Measurements from ENCODE around the gene HGFAC.

Gene HGFAC

GRCh38 chr4:3441501-3442459, at the start of gene HGFAC:
TSS of gene HGFAC (plus strand) at chr4:3441968. CDS start at chr4:3442002, 34 bp downstream.
- TF ChIP-seq, protein P1, sequence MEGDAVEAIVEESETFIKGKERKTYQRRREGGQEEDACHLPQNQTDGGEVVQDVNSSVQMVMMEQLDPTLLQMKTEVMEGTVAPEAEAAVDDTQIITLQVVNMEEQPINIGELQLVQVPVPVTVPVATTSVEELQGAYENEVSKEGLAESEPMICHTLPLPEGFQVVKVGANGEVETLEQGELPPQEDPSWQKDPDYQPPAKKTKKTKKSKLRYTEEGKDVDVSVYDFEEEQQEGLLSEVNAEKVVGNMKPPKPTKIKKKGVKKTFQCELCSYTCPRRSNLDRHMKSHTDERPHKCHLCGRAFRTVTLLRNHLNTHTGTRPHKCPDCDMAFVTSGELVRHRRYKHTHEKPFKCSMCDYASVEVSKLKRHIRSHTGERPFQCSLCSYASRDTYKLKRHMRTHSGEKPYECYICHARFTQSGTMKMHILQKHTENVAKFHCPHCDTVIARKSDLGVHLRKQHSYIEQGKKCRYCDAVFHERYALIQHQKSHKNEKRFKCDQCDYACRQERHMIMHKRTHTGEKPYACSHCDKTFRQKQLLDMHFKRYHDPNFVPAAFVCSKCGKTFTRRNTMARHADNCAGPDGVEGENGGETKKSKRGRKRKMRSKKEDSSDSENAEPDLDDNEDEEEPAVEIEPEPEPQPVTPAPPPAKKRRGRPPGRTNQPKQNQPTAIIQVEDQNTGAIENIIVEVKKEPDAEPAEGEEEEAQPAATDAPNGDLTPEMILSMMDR (IDR thresholded peaks at IDR 0.05; ENCODE audit: control insufficient read depth, insufficient read depth, low read depth, low read length, missing control alignments) = no peak
- no peak for DNase-seq (ENCODE audit: low read depth)
- no peak within 1 kb of the TSS for H3K4me3 ChIP-seq (ENCODE audit: control insufficient read depth, low read depth, low read length)

DNA sequence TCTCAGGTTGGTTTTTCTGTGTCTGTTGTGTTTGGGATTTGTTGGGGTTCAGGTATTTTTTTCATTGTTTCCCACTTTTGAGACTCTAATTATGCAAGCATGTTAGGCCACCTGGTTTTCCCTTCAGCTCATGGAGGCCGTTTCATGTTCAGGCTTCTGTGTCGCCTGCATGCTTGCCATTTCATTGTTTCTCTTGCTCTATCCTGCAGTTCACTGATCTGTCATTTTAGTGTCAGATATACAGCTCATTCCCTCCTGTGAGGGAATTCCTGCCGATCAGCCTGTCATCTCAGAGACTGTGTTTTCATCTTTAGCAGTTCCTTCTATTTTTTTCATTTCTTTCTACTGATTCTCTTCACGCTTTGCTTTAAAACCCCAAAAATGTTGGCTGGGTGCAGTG, 49.4 kb upstream of the HGFAC start:
- no peak for DNase-seq (ENCODE audit: low read depth)
- no peak overlapping the region for H3K4me3 ChIP-seq (ENCODE audit: control insufficient read depth, low read depth, low read length)
- TF ChIP-seq, protein P1 (IDR thresholded peaks at IDR 0.05; ENCODE audit: control insufficient read depth, insufficient read depth, low read depth, low read length, missing control alignments) = no peak

DNA sequence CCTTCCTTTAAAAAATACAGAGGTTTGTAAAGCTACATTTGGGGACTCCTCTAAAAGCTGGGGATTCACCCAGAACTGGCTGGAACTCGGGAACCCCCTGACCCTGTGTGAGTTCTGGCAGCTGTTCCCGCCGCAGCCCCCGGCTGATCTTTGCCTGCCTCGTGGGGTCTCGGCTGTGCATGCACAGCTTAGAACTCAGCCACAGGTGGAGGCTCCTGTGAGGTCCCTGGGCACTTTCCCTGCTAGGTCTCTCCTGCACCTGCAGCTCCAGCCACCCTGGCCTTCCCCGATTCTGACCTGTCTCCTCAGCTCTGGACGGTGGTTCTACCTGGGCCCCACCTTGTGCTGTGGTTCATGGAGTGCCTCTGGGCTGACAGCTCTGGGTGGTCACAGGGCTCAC, 48.6 kb upstream of the HGFAC start:
- TF ChIP-seq, protein P1 (IDR thresholded peaks at IDR 0.05; ENCODE audit: control insufficient read depth, insufficient read depth, low read depth, low read length, missing control alignments) = no peak
- no peak for DNase-seq (ENCODE audit: low read depth)
- no peak overlapping the region for H3K4me3 ChIP-seq (ENCODE audit: control insufficient read depth, low read depth, low read length)

- DNase-seq (ENCODE audit: low read depth) = no peak
- TF ChIP-seq, protein P1 (IDR thresholded peaks at IDR 0.05; ENCODE audit: control insufficient read depth, insufficient read depth, low read depth, low read length, missing control alignments) = no peak
- H3K4me3 ChIP-seq (ENCODE audit: control insufficient read depth, low read depth, low read length) = no peak overlapping the region
These were observed 45.2 kb upstream of the HGFAC start for GRCh38 chr4:3396600-3396999.

DNA sequence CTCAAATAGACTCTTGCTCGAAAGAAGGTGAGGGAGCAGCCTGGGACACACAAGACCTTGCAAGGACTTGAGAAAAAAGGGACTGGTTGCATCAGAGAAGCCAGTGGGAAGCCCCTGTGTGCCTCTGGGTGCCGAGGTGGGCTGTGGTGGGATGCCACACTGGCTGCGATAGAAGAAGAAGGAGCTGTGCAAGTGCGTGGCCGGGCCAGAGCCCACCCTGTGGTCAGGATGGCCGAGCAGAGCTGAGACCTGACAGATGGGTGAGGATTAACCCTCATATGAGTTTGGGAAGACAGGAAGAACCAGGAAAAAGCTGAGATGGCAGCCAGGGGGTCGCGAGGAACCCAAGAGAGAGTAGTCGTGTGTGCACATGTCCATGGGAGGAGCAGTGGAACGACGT, 44.6 kb upstream of the HGFAC start:
- TF ChIP-seq, protein P1 (IDR thresholded peaks at IDR 0.05; ENCODE audit: control insufficient read depth, insufficient read depth, low read depth, low read length, missing control alignments) = no peak
- H3K4me3 ChIP-seq (ENCODE audit: control insufficient read depth, low read depth, low read length) = no peak overlapping the region

DNA sequence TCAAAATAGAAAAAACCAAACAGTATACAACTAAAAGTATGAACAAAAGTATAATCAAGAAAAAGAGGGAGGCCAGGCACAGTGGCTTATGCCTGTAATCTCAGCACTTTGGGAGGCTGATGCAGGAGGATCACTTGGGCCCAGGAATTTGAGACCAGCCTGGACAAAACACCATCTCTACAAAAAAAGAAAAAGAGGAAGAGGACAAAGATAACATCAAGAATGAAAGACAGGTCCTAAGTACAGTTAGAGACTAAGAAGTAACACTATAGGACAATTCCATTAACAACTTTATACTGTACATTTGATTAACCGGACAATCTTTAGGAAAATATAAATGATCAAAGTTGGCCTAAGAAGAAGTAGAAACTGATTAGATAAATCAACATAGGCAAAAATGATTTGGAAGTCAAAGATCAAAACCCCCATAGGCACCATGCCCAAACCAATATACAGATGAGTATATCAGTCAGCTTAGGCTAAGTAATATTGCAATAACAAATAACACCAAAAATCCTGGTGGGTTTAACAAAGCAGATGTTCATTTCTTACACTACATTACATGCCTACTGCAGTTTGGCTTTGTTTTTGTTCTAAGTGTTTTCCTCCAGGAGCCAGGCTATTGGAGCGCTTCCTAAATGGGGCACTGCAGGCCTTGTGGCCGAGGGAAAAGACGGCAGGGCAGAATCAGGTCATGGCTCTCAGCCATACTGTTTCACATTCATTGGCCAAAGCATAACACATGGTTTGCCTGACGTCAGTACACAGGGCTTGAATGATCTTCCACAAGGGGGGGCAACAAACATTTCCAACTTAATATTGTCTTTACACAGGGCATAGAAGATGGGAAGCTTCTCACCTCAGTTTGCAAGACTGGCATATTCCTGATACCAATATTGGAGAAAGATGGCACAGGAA, 42.2 kb upstream of the HGFAC start:
- no peak overlapping the region for H3K4me3 ChIP-seq (ENCODE audit: control insufficient read depth, low read depth, low read length)
- no peak for DNase-seq (ENCODE audit: low read depth)
- TF ChIP-seq, protein P1 (IDR thresholded peaks at IDR 0.05; ENCODE audit: control insufficient read depth, insufficient read depth, low read depth, low read length, missing control alignments) = no peak

More for the DNA sequence above, 44.6 kb upstream of the HGFAC start:
- no peak for DNase-seq (ENCODE audit: low read depth)
